Aorta (tissue), 5 donors: Measurements from ENCODE around the gene MVB12B. TPM values are rescaled to one million over a fixed set of nuclear protein-coding genes. Genes with fewer than 3 reads are reported as not detected.

ENCODE experiments used
- ATAC-seq: fragments of 200-7000 bp; cut with Tn5 transposase; one replicate; pipeline ENCODE4 v1.9.1; 2022; ENCODE audit warnings: moderate library complexity; ENCODE audit not compliant: low FRiP score
- DNase-seq, 2 donors: peaks; one replicate each; pipeline ENCODE4 v3.0.0-alpha.2; 2020
- H3K27ac ChIP-seq, 2 donors: one replicate each; pipeline ENCODE4 v1.5.1; 2013; ENCODE audit warnings: low read length in 2 of 2, mild to moderate bottlenecking in 2 of 2, moderate library complexity in 2 of 2, control low read depth in 1 of 2, inconsistent platforms in 1 of 2, low read depth in 1 of 2
- H3K27me3 ChIP-seq, 2 donors: one replicate each; pipeline ENCODE4 v1.6.1; 2013; ENCODE audit warnings: control low read depth in 1 of 2, low read length in 1 of 2, mild to moderate bottlenecking in 1 of 2, moderate library complexity in 1 of 2; ENCODE audit not compliant: insufficient read depth in 2 of 2, control insufficient read depth in 1 of 2
- H3K36me3 ChIP-seq, 2 donors: one replicate each; pipeline ENCODE4 v1.6.1; 2013; ENCODE audit warnings: control low read depth in 1 of 2, low read length in 1 of 2, mild to moderate bottlenecking in 1 of 2; ENCODE audit not compliant: insufficient read depth in 2 of 2, control insufficient read depth in 1 of 2
- H3K4me1 ChIP-seq, 2 donors: one replicate each; pipeline ENCODE4 v1.6.1; 2013; ENCODE audit warnings: low read length in 2 of 2, control low read depth in 1 of 2, mild to moderate bottlenecking in 1 of 2, moderate library complexity in 1 of 2; ENCODE audit not compliant: insufficient read depth in 2 of 2, control insufficient read depth in 1 of 2
- H3K4me3 ChIP-seq, 2 donors: one replicate each; pipeline ENCODE4 v1.5.1; 2013; ENCODE audit warnings: low read length in 2 of 2, control low read depth in 1 of 2, mild to moderate bottlenecking in 1 of 2
- H3K9me3 ChIP-seq: one replicate; pipeline ENCODE4 v1.6.1; 2013; ENCODE audit warnings: mild to moderate bottlenecking, low read length; ENCODE audit not compliant: control insufficient read depth
- WGBS, 2 donors: extraction: QIAGEN DNeasy Blood & Tissue Kit; methylation state at CpG; one replicate each; pipeline ENCODE4 v1.1.7; 2013; 5-methylcytosine and 5-hydroxymethylcytosine counted together
- intact Hi-C, 2 donors: fragments of 100-400 bp; cut with DNase I; formaldehyde crosslinking; loops; one replicate each; pipeline versions ENCODE4 v1.14.2 to v1.15.0; 2022
- polyA plus RNA-seq, 2 donors: library from polyadenylated mRNA; stranded (reverse); fragments of 200-250 nt; gene quantifications; one replicate each; pipeline ENCODE4 v1.2.3, GENCODE V29; 2013
- total RNA-seq, 2 donors: library from RNA; stranded (reverse); fragmentation: NEBNext Ultra II Directional; extraction: Animal tissue kit (Norgen Biotek cat#: 25700); gene quantifications; one replicate each; pipeline ENCODE4 v1.2.1, GENCODE V29; 2021
- donor health status: healthy with polysubstance abuse.
- donor health status: Bipolar disorder and iron deficiency.
- donor health status: DM: no; HTN: no; CAD: no.
- donor health status: DM: no; HTN: no; CAD: no.
- donor health status: DM: yes; HTN: yes; CAD: no.

The MVB12B gene
- total and polyA plus RNA-seq, 4 donors = 2.0 to 25.5 (median 9.5) TPM

- intact Hi-C loops = no loop called here
- DNase-seq (no peak), ATAC-seq (no peak)
- Histone ChIP-seq H3K27ac (no peak overlapping the region), H3K4me1 (no peaks in the 10 kb centered on the region), H3K27me3 (no peaks in the 10 kb centered on the region), H3K9me3 (no peaks in the 10 kb centered on the region), H3K4me3 (no peak overlapping the region), H3K36me3 (no peaks in the 10 kb centered on the region)
- WGBS, 2 donors = 96 to 97% methylated on average over 2 of the region's 2 CpGs
These were observed 121.5 kb downstream of the MVB12B start for GRCh38 chr9:126448136-126448535.

GRCh38 chr9:126448865-126449577, 122.4 kb downstream of the MVB12B start:
- WGBS, 2 donors = 89 to 93% methylated on average over 14 of the region's 14 CpGs
- Histone ChIP-seq H3K36me3 (no peaks in the 10 kb centered on the region), H3K9me3 (no peaks in the 10 kb centered on the region), H3K4me3 (no peak overlapping the region), H3K27me3 (no peaks in the 10 kb centered on the region), H3K4me1 (no peaks in the 10 kb centered on the region), H3K27ac (no peak overlapping the region)
- intact Hi-C loops = no loop called here
- ATAC-seq = no peak
- DNase-seq = no peak

DNA sequence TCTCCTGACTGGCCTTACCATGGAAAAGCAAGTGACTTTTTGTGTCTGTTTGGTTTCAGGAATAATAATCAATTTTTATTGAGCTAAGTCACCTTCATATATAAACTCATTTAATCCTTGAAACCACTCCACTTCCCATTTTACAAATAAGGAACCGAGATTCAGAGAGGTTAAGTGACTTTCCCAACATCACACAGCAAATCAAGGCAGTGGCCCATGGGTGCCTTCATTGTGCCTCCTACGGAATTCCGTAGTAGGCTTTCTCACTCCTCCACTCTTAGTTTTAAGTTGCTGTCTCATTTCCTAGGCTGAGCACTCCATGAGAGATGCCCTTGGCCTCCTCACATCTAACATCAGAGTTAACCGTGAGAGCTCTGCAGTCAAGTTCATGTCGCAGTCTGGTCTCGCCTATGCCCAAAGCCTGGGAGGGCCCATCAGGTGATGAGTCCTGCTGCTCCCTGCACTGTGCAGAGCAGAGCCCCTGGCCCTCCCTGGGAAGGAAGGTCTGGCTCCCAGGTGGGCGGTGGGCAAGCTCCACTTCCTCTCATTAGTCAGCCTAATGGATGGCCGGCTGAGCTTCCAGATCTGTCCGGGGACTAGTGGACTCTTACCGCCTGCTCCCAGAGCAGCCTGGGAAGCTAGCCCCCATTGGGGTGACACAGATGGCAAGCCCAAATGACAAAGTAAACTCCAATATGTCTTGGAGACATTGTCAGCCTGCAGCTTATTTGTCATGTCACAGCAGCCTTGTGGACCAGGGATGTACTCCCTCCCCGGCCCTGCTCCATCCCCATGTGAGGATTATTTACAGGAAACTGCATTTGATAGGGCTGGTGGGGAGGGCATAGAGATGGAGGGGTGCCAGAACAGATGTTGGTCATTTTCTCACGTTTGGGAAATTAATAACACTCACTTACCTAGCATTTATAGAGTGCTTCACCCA, 123.4 kb downstream of the MVB12B start:
- H3K4me1 ChIP-seq = no peaks in the 10 kb centered on the region
- DNase-seq (no peak), ATAC-seq (no peak)
- H3K4me3 ChIP-seq = no peak overlapping the region
- H3K27me3 ChIP-seq = no peaks in the 10 kb centered on the region
- H3K27ac ChIP-seq = no peak overlapping the region
- intact Hi-C loops = no loop called here
- H3K36me3 ChIP-seq = no peaks in the 10 kb centered on the region
- WGBS, 2 donors = 92% methylated on average over 12 of the region's 12 CpGs
- no peaks in the 10 kb centered on the region for H3K9me3 ChIP-seq

- 93 to 96% methylated on average over 6 of the region's 6 CpGs for WGBS, 2 donors
- Histone ChIP-seq H3K9me3 (no peaks in the 10 kb centered on the region), H3K4me1 (no peaks in the 10 kb centered on the region), H3K4me3 (no peak overlapping the region), H3K27me3 (no peaks in the 10 kb centered on the region), H3K36me3 (no peaks in the 10 kb centered on the region), H3K27ac (no peak overlapping the region)
- intact Hi-C loops = no loop called here
- ATAC-seq (no peak), DNase-seq (no peak)
These were observed 124.1 kb downstream of the MVB12B start for GRCh38 chr9:126450668-126451205.

GRCh38 chr9:126451316-126451885, 124.8 kb downstream of the MVB12B start:
- no peaks in the 10 kb centered on the region for H3K36me3 ChIP-seq
- H3K9me3 ChIP-seq = no peaks in the 10 kb centered on the region
- H3K27me3 ChIP-seq = no peaks in the 10 kb centered on the region
- intact Hi-C loops = no loop called here
- no peaks in the 10 kb centered on the region for H3K4me1 ChIP-seq
- no peak overlapping the region for H3K4me3 ChIP-seq
- WGBS, 2 donors = 89 to 92% methylated on average over 6 of the region's 6 CpGs
- H3K27ac ChIP-seq = no peak overlapping the region
- DNase-seq (no peak), ATAC-seq (no peak)

GRCh38 chr9:126452106-126452505, 125.5 kb downstream of the MVB12B start:
- ATAC-seq = no peak
- WGBS, 2 donors = 87% methylated on average over 12 of the region's 12 CpGs
- no peak overlapping the region for H3K4me3 ChIP-seq
- no peaks in the 10 kb centered on the region for H3K9me3 ChIP-seq
- intact Hi-C loops = no loop called here
- no peak for DNase-seq
- H3K4me1 ChIP-seq = no peaks in the 10 kb centered on the region
- H3K27ac ChIP-seq = no peak overlapping the region
- no peaks in the 10 kb centered on the region for H3K27me3 ChIP-seq
- H3K36me3 ChIP-seq = no peaks in the 10 kb centered on the region

DNA sequence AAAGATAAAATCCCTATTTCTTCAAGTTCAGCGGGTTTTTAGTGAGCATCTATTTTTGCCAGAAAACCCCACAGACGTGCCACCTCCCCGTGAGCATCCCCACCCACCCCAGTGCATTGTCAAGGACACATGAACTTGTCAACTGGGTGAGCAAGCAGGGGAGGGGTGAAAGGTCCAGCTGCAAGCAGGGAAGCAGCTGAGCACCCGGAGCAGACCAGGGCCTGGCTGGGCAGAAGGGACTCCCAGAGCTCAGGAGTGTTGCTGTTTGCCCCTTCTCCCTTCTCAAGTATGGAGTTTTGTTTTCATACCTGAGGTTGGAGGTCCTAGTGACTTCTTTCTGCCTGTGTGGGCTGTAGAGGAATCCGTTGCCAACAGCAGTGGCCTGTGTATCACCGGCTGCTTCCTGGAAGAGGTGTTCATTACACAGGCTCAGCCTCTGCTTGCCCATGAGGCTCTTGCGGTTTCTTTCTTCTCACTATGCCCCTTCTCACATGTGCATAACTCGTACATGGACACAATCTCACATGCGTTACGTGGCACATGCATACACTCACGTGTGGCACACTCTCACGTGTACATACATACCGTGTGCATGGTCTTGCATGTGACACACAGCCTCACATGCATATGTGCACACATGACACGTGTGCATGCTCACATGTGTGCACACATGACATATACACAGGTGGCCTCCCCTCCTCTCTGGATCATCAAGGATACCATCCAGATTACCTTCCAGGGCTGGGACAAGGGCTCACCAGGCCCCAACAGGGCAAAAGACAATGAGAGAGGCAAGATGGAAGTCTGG, 126.7 kb downstream of the MVB12B start:
- no peaks in the 10 kb centered on the region for H3K36me3 ChIP-seq
- H3K27me3 ChIP-seq = no peaks in the 10 kb centered on the region
- intact Hi-C loops = no loop called here
- 88 to 92% methylated on average over 14 of the region's 14 CpGs for WGBS, 2 donors
- DNase-seq = no peak
- ATAC-seq = peak; percentile 24
- no peaks in the 10 kb centered on the region for H3K4me1 ChIP-seq
- no peak overlapping the region for H3K4me3 ChIP-seq
- no peaks in the 10 kb centered on the region for H3K9me3 ChIP-seq
- no peak overlapping the region for H3K27ac ChIP-seq

DNA sequence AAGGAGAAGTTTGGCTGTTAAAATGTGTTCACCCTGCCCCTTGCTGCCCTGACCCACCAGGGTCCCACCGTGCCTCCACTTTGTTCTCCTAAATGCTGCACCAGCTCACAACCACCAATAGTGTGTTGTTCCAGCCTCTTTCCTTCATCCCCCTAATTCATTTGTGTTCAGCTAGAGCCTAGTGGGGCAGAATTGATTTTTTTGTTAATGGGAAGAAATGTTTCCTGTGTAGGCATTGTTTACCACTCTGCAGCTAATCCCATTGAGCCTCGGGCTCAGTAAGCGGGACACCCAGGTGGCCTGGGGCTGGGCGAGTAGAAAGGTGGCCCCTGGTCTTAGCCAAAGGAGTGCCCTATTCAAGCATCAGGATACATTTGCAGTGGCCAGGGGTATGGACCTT, 127.6 kb downstream of the MVB12B start:
- H3K4me3 ChIP-seq = no peak overlapping the region
- intact Hi-C loops = no loop called here
- no peaks in the 10 kb centered on the region for H3K4me1 ChIP-seq
- DNase-seq (no peak), ATAC-seq (no peak)
- H3K27ac ChIP-seq = no peak overlapping the region
- H3K27me3 ChIP-seq = no peaks in the 10 kb centered on the region
- WGBS, 2 donors = 87 to 88% methylated on average over 4 of the region's 4 CpGs
- H3K9me3 ChIP-seq = no peaks in the 10 kb centered on the region
- H3K36me3 ChIP-seq = no peaks in the 10 kb centered on the region
